NCI-H82 treated with DMSO at 0.1 percent for 48 hours (cell line): ENCODE measurements around the gene PSME1.

Experiments used
- DNase-seq: peaks from one replicate; lab custom pipeline; 2025; ENCODE audit not compliant: unreplicated experiment; lab: John Stamatoyannopoulos, UW

PSME1 gene

DNA sequence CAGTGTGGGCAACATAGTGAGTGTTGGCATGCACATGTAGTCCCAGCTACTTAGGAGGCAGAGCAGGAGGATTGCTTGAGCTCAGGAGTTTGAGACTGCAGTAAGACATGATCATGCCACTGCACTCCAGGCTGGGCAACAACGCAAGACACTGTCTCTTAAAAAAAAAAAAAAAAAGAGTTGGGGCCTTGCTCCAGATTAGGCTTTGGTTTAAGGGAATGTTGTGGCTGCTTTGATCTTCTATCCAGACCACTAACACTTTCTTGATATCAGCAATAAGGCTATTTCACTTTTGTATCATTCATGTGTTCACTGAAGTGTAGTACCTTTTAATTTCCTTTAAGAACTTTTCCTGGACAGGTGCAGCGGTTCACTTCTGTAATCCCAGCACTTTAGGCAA, 8.3 kb upstream of the PSME1 start:
- DNase-seq = no peak

DNA sequence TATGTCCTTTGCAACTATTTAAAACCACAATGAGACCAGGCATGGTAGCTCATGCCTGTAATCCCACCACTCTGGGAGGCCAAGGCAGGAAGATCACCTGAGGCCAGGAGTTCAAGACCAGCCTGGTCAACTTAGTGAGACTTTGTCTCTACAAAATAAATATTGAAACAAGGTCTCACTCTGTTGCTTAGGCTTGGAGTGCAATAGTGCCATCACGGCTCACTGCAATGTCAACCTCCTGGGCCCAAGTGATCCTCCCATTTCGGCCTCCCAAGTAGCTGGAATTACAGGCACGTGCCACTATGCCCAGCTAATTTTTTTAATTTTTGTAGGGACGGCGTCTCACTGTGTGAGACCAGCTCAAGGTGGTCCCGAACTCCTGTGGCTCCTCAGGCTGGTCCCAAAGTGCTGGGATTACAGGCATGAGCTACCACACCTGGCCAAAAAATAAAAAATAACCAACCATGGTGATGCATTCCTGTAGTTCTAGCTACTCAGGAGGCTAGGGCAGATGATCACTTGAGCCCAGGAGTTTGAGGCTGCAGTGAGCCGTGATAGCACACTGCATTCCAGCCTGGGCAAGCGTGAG, 6.5 kb upstream of the PSME1 start:
- no peak for DNase-seq

DNA sequence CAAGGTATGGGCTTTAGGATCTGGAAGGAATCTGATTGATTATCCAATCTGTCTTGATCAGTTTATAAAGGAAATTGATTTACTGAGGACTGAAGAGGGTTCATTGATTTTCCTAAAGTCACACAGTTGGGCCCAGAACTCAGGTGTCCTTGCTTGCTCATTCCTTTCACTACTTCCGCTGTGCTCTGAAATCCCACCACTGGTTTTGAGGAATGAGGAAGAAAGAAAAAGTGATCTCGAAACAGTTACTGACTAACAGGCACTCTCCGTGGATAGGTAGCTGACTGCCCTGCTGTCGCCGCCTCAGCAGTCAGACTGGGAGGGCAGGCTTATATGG, 5.6 kb upstream of the PSME1 start, which contains the start of gene FITM1:
Gene FITM1, plus strand, starts transcription at position 280 of the 337 bp plus-strand sequence. CDS start 905 bp downstream, outside the sequence.
- DNase-seq = no peak

DNA sequence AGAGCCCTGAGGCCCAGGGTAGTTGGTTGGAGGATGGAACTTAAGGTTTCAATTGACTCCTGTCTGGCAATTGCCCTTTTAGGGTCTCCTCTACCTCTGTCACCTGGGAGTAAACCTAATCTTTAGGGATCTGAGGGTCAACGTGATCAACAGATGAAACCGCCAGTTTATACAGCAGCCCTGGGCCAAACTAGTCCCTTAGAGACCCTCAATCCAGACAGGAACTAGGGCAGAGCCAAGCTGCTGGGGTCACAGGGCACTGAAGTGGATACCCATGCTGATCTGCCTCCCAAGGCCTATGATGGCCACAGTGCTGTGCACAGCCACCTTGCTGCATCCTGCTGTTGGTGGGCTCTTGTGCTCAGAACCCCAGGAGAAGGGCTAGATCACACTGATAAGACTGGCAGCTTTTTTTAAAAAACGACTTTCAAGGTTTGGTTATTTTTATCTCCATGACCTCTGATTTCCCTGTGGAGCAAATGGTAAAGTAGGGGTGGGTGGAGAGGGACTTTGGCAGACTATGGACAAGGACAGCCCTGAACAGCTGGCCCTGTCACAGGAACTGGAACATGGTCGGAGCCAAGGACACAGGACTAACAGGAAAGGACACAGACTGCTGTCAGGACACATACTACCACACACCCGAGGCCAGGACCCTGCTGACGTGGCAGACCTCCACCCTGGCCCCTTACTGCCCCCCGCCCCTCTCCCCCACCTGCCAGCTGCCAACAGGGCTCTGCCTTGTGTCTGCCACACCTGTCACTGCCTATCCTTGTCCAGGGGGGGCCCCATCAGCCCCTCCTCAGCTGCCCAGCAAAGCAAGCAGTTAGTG, 5.1 kb upstream of the PSME1 start:
- DNase-seq = no peak

DNA sequence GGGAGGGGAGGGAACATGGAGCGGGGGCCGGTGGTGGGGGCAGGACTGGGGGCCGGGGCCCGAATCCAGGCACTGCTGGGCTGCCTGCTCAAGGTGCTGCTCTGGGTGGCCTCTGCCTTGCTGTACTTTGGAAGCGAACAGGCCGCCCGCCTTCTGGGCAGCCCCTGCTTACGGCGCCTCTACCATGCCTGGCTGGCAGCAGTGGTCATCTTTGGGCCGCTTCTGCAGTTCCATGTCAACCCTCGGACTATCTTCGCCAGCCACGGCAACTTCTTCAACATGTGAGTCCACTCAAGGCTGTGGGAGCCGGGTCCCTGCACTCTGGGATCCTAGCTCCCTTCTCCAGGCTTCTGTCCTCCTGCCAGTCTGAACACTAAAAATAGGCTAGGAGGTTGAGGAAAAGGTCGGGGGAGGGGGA, 4.4 kb upstream of the PSME1 start:
- DNase-seq = no peak

DNA sequence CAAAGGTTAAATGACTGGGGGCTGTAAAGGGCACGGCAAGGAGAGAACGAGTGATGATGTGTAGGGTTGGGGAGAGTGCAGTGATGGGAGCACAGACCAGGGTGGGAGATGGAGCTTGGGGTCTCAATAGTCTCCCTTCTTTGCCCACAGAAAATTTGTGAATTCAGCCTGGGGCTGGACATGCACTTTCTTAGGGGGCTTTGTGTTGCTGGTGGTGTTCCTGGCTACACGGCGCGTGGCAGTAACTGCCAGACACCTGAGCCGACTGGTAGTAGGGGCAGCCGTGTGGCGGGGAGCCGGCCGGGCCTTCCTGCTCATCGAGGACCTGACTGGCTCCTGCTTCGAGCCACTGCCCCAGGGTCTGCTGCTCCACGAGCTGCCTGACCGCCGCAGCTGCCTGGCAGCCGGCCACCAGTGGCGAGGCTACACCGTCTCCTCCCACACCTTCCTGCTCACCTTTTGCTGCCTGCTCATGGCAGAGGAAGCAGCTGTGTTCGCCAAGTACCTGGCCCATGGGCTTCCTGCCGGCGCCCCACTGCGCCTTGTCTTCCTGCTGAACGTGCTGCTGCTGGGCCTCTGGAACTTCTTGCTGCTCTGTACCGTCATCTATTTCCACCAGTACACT, 3.8 kb upstream of the PSME1 start:
- no peak for DNase-seq

DNA sequence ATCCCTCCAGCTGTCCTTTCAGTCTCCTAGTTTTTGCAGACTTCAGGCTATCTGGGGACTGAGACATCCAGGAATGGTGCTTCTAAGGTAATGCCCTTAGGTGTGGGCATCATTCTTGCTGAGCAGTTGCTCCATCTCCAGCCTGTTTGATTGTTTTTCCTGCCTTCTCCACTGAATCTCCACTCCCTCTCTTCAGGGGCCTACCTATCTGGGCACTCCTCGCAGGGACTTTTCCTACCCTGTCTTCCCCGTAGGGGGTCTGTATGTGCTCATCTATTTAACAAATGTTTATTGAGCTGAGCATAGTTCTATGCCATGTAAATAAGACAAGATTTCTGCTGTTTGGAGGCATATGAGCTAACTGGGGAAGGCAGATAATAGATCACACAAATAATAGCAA, 3.0 kb upstream of the PSME1 start:
- no peak for DNase-seq

DNA sequence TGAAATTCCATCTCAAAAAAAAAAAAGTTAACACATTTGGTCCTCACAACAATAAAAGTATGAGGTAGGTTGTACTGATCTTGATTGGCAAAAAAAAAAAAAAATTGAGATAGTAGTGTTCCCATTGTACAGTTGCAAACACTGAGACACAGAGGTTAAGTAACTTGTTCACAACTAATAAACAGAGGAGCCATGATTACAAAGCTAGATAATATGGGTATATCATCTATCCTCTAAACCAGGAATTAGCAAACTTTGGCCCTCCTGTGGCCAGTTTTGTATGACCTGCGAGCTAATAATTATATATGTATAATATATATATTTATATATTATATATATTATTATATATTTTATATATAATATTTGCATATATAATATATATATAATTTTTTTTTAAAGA, 2.3 kb upstream of the PSME1 start:
- DNase-seq = no peak

DNA sequence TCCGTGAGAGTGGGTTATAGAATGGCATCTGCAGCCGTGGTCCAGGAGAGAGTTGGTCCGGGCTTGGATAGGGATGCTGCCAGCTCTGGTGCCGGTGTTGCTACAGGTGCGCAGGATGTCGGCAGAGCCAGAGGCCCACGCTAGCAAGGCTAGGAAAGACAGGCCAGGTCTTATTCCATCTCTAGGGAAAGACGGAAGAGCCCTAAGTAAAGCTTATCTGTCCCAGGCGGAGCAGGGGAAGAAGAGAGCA, 485 bp upstream of the PSME1 start:
- DNase-seq = no peak

DNA sequence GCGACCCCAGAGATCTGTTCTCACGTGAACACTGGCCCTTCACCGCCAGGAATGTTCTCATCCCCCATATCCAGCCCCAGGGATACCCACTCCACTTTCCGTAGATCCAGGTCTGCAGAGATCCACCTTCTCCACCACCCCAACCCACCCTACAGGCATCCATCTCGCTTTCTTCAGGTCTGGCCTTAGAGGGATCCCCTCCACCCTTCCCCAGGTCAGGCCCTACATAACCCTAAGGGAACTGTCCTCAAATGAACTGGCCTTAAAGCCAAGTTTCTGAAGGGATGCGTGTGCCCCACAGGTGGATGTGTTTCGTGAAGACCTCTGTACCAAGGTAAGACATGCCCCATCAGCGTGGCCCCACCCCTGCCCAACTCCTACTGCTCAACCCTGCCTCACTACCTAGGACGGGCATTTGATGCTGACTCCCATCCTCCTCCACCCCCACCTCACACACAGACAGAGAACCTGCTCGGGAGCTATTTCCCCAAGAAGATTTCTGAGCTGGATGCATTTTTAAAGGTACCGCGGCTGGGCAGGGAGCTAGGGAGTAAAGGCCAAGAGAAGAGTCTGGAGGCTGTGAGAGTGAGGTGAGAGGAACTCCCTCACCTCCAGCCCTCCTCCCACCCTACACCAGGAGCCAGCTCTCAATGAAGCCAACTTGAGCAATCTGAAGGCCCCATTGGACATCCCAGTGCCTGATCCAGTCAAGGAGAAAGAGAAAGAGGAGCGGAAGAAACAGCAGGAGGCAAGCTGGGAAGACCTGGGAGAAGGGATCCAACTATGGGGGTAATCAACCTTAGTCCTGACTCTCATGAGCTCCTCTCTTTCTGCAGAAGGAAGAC, 912 bp downstream of the PSME1 start:
- DNase-seq = no peak

DNA sequence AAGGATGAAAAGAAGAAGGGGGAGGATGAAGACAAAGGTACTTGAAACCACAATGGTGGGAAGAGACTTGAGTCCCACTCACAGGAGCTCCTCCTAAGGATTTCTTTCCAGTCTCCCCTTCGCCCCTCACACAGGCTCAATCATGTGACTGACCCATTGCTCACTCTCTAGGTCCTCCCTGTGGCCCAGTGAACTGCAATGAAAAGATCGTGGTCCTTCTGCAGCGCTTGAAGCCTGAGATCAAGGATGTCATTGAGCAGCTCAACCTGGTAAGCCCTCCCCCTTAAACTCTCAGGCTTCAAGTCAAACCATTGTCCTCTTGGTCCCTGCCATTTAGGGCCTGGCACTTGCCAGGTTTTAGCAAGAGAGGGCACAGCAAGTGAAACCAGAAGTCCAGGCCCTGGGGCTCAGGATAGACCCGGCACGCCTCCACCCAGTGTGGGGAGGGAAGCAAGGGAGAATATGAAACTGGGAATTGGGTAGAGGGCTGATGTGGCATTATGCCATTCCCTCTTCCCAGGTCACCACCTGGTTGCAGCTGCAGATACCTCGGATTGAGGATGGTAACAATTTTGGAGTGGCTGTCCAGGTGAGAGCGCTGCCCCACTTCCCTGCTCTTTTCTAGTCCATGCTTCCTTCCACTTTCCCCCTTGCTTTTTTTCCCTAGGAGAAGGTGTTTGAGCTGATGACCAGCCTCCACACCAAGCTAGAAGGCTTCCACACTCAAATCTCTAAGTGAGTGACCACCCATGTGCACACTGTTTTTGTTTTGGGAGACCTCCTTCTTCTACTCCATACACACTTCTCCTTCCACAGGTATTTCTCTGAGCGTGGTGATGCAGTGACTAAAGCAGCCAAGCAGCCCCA, 1.8 kb downstream of the PSME1 start:
- no peak for DNase-seq

DNA sequence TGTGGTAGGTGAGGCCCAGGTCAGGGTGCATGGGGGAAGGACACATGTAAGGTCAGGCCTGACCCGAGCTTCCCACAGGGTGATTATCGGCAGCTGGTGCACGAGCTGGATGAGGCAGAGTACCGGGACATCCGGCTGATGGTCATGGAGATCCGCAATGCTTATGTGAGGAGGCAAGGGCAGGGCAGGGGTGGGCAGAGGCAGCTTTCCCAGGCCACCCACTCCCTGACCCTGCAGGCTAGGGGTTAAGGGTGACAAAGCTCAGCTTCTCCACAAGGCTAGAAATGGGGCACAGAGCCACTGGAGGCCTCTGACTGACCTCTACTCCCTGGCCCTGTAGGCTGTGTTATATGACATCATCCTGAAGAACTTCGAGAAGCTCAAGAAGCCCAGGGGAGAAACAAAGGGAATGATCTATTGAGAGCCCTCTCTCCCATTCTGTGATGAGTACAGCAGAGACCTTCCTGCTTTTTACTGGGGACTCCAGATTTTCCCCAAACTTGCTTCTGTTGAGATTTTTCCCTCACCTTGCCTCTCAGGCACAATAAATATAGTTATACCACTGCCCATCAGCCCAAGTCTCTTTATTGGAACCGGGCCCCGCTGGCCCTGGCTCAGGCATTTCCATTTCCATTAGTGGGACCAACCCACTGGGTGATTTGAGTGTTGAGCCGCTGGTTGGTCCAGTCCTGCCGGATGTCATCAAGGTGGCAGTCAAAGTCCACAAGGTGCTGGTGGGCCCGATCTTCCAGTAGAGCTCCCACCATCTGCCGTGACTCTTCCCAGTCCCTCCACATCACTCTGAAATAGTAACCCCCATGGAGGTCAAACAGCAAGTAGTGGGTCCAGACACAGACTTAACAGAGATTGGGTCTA, 2.6 kb downstream of the PSME1 start:
- DNase-seq = no peak

DNA sequence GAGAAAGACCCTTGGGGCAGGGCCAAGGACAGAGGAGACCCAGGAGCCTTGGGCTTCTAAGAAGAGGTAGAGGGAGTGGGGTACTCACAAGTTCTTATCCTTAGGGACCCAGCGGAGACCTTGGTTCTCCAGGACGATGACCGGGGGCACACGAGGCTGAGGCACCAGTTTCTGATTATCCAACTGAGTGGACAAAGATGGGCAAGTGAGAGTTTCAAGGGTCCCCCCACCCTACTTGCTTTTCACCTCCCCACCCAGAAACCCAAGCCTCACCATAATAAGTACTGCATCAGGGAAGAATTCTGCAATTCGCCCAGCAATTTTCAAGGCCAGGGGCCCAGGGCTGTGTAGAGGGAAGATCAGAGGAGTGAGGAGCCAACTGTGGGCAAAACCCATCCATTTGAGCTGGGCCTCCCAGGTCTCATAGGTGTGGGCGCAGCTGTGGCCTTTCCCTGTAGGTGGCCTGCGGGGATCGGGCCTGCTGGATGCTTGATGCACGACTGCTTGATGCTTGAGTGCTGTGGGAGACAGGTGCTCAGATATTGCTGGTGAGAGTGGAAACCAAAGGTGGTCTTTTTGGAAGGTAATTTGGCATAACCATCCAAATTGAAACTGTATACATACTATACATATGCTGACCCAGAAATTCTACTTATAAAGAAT, 3.4 kb downstream of the PSME1 start:
- DNase-seq = no peak

DNA sequence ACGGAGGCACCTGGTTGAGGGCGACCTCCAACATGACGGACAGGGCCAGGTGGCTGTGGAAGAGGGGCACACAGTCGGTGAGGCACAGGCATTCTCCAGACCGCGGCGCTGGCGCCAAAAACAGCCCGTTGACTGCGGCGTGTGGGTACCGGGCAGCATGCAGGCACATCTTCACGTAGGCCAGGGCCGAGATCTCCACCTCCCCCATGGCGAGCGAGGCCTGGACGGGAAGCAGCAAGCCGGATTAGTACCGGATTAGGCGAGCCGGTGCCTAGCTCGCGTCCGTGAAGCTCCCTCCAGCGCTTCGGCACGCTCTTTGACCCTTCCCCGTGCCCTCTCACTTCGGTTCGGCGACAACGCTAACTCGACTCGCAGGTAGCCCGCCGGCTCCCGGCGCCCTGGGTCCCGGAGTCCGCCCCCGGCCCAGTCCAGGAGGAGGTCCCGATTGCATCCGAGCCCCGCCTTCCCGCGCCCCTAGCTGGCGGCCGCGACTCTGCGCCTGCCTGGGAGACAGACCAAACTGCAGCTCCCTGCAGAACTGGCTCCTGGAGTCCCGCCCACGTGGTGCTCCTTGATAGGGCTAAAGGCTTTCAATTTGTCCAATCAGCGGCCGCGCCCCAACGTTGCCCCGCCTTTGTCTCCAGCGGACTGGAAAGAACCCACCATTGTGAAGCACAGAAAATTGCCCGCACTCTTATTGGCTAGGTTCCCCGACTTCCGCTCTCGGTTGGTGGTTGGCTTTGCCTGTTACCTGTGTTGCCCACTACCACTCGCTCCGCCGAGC, 5.3 kb downstream of the PSME1 start, which contains the start of gene EMC9:
Gene EMC9, minus strand, starts transcription at position 495 of the 784 bp plus-strand sequence. Its CDS starts 287 bp downstream, at position 208.
- peak; percentile 96 for DNase-seq

DNA sequence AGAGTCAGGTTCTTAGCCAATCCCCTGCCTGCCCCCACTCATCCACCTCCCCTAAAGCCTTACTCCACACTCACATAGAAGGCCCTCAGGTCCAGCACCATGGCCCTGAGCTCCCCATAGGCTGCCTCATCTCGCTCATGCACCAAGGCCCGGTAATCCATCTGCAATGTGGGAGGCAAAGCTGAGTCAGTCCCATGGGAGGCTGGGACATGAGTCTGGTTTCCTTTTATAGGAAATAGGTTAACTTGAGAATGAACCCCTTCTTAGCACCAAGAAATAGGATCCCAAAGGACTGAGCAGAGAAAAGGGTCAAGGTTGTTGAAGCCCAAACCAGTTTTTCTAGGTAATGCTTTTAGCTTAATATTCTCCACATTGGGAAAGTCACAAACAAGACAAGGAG, 7.5 kb downstream of the PSME1 start:
- DNase-seq = no peak

DNA sequence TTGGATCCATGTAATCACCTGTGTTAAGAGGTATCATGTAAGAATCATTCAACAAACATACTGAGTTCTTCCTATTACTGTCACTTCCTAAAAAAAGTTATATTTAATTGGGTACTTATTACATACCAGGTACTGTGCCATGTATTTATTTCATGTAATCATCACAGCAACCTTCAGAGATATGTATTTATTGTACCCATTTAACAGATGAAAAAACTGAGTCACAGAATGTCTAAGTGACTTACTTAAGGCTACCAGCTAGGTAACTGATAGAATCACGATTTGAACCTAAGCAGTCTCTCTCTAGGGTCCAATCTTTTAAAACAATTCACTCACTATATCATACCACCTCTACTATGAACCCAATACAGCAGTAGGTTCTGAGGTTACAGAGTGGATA, 8.5 kb downstream of the PSME1 start:
- DNase-seq = no peak

DNA sequence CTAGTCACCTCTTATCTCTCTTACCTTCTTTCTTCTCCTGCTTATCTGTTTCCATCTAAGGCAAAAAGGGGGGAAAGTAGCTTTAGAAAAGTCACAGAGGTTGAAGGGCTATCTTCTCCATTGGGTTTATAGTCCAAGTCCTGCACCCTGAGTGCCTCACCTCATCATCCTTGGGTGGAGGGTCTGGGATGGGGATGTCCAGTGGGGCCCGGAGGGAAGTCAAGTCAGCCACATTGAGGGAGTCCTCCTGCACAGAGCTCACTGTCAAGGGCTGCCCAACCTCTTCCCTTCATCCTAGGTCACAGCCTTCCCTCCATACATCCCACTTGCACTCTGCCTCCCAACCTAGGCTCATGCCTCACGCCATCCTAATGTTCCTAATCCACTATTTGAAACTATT, 9.2 kb downstream of the PSME1 start:
- no peak for DNase-seq

DNA sequence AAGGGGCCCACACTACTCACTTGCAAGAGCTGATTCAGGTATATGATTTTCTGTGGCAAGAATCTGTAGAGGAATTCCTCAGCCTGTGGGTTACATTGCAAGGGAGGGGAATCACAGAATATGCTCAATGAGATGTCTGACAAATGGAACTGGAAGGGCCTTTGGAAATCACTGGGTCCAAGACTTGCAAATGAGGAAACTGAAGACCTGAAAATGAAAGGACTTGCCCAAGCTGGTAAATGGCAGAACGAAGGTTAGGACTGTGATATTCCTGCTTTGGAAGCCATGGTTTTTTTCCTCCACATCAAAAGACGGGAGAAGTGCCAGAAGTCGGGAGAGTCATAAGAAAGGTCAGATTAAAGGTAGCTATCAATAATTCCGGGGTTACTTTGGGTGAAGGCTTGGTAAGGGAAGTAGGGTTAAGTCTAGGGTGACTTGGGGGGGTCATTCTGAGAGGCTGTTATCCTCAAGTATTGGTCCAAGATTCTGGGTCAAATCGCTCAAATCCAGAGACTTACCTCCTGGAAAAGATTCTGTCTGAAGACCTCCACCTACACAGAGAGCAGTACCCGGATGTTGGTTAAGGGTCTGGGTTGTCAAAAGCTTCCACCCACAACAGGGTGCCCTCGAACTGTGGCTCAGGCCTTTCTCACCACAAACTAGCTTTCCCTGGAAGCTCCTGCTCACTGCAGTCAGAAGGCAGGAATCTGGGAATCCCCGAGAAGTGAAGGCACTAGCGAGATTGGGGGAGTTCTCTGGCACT, 9.9 kb downstream of the PSME1 start:
- DNase-seq = no peak
